ENCODE measurements around the gene TMPRSS3. TPM values are rescaled to one million over a fixed set of nuclear protein-coding genes. Genes with fewer than 3 reads are reported as not detected.

The TMPRSS3 gene
- total and polyA plus RNA-seq, 2 donors, result 0.42 to 1.1 TPM

- Histone ChIP-seq H3K27me3 (ENCODE audit: control insufficient read depth in 2 of 2, insufficient read depth in 1 of 2, low read length in 1 of 2) (no peaks in the 10 kb centered on the region), H3K36me3 (ENCODE audit: control insufficient read depth in 2 of 2, insufficient read depth in 2 of 2, low read length in 1 of 2) (no peaks in the 10 kb centered on the region), H3K4me3 (ENCODE audit: low read length in 2 of 2) (no peak overlapping the region), H3K4me1 (ENCODE audit: control insufficient read depth in 2 of 2, insufficient read depth in 2 of 2, low read length in 2 of 2) (no peaks in the 10 kb centered on the region), H3K27ac (ENCODE audit: low read depth in 1 of 2, low read length in 1 of 2) (no peak overlapping the region), H3K9me3 (ENCODE audit: control insufficient read depth in 2 of 2, insufficient read depth in 1 of 2, low read length in 1 of 2) (no peaks in the 10 kb centered on the region)
- no peak for DNase-seq (ENCODE audit: low read depth in 6 of 9, low spot score in 9 of 9)
- WGBS, result 96% methylated on average over 4 of the region's 4 CpGs
Observed at GRCh38 chr21:42344631-42345030, 51.2 kb downstream of the TMPRSS3 start.

- no peak overlapping the region for H3K4me3 ChIP-seq (ENCODE audit: low read length in 2 of 2)
- WGBS, result 93% methylated on average over 11 of the region's 11 CpGs
- no peaks in the 10 kb centered on the region for H3K4me1 ChIP-seq (ENCODE audit: control insufficient read depth in 2 of 2, insufficient read depth in 2 of 2, low read length in 2 of 2)
- no peaks in the 10 kb centered on the region for H3K9me3 ChIP-seq (ENCODE audit: control insufficient read depth in 2 of 2, insufficient read depth in 1 of 2, low read length in 1 of 2)
- H3K27me3 ChIP-seq (ENCODE audit: control insufficient read depth in 2 of 2, insufficient read depth in 1 of 2, low read length in 1 of 2), result no peaks in the 10 kb centered on the region
- no peaks in the 10 kb centered on the region for H3K36me3 ChIP-seq (ENCODE audit: control insufficient read depth in 2 of 2, insufficient read depth in 2 of 2, low read length in 1 of 2)
- H3K27ac ChIP-seq (ENCODE audit: low read depth in 1 of 2, low read length in 1 of 2), result no peak overlapping the region
- no peak for DNase-seq (ENCODE audit: low read depth in 6 of 9, low spot score in 9 of 9)
Observed at GRCh38 chr21:42343963-42344510, 51.8 kb downstream of the TMPRSS3 start.

GRCh38 chr21:42343556-42343955 lies 52.3 kb downstream of the TMPRSS3 start:
- no peak for DNase-seq (ENCODE audit: low read depth in 6 of 9, low spot score in 9 of 9)
- Histone ChIP-seq H3K4me1 (ENCODE audit: control insufficient read depth in 2 of 2, insufficient read depth in 2 of 2, low read length in 2 of 2) (no peaks in the 10 kb centered on the region), H3K9me3 (ENCODE audit: control insufficient read depth in 2 of 2, insufficient read depth in 1 of 2, low read length in 1 of 2) (no peaks in the 10 kb centered on the region), H3K4me3 (ENCODE audit: low read length in 2 of 2) (no peak overlapping the region), H3K36me3 (ENCODE audit: control insufficient read depth in 2 of 2, insufficient read depth in 2 of 2, low read length in 1 of 2) (no peaks in the 10 kb centered on the region), H3K27ac (ENCODE audit: low read depth in 1 of 2, low read length in 1 of 2) (no peak overlapping the region), H3K27me3 (ENCODE audit: control insufficient read depth in 2 of 2, insufficient read depth in 1 of 2, low read length in 1 of 2) (no peaks in the 10 kb centered on the region)
- whole genome bisulfite sequencing, result 96% methylated on average over 6 of the region's 6 CpGs

GRCh38 chr21:42343101-42343500 lies 52.8 kb downstream of the TMPRSS3 start:
- no peak for DNase-seq (ENCODE audit: low read depth in 6 of 9, low spot score in 9 of 9)
- peaks cover 0 to 4% of the 10 kb centered on the region in 2 donors for H3K4me1 ChIP-seq (ENCODE audit: control insufficient read depth in 2 of 2, insufficient read depth in 2 of 2, low read length in 2 of 2)
- no peaks in the 10 kb centered on the region for H3K9me3 ChIP-seq (ENCODE audit: control insufficient read depth in 2 of 2, insufficient read depth in 1 of 2, low read length in 1 of 2)
- H3K27ac ChIP-seq (ENCODE audit: low read depth in 1 of 2, low read length in 1 of 2), result no peak overlapping the region
- no peaks in the 10 kb centered on the region for H3K27me3 ChIP-seq (ENCODE audit: control insufficient read depth in 2 of 2, insufficient read depth in 1 of 2, low read length in 1 of 2)
- 92% methylated on average over 10 of the region's 10 CpGs for WGBS
- no peaks in the 10 kb centered on the region for H3K36me3 ChIP-seq (ENCODE audit: control insufficient read depth in 2 of 2, insufficient read depth in 2 of 2, low read length in 1 of 2)
- H3K4me3 ChIP-seq (ENCODE audit: low read length in 2 of 2), result no peak overlapping the region

- H3K4me3 ChIP-seq (ENCODE audit: low read length in 2 of 2), result no peak overlapping the region
- peaks cover 0 to 9% of the 10 kb centered on the region in 2 donors for H3K4me1 ChIP-seq (ENCODE audit: control insufficient read depth in 2 of 2, insufficient read depth in 2 of 2, low read length in 2 of 2)
- H3K27ac ChIP-seq (ENCODE audit: low read depth in 1 of 2, low read length in 1 of 2), result no peak overlapping the region
- no peaks in the 10 kb centered on the region for H3K36me3 ChIP-seq (ENCODE audit: control insufficient read depth in 2 of 2, insufficient read depth in 2 of 2, low read length in 1 of 2)
- H3K27me3 ChIP-seq (ENCODE audit: control insufficient read depth in 2 of 2, insufficient read depth in 1 of 2, low read length in 1 of 2), result no peaks in the 10 kb centered on the region
- 97% methylated on average over 15 of the region's 15 CpGs for WGBS
- no peak for DNase-seq (ENCODE audit: low read depth in 6 of 9, low spot score in 9 of 9)
- no peaks in the 10 kb centered on the region for H3K9me3 ChIP-seq (ENCODE audit: control insufficient read depth in 2 of 2, insufficient read depth in 1 of 2, low read length in 1 of 2)
Observed at GRCh38 chr21:42341776-42342542, 53.9 kb downstream of the TMPRSS3 start.

GRCh38 chr21:42340187-42341050 lies 55.4 kb downstream of the TMPRSS3 start:
- WGBS, result 94% methylated on average over 24 of the region's 24 CpGs

GRCh38 chr21:42338729-42339715 lies 56.8 kb downstream of the TMPRSS3 start:
- Histone ChIP-seq H3K4me1 (ENCODE audit: control insufficient read depth in 2 of 2, insufficient read depth in 2 of 2, low read length in 2 of 2) (peaks cover 0 to 14% of the 10 kb centered on the region in 2 donors), H3K4me3 (ENCODE audit: low read length in 2 of 2) (no peak overlapping the region), H3K36me3 (ENCODE audit: control insufficient read depth in 2 of 2, insufficient read depth in 2 of 2, low read length in 1 of 2) (no peaks in the 10 kb centered on the region), H3K9me3 (ENCODE audit: control insufficient read depth in 2 of 2, insufficient read depth in 1 of 2, low read length in 1 of 2) (no peaks in the 10 kb centered on the region), H3K27ac (ENCODE audit: low read depth in 1 of 2, low read length in 1 of 2) (no peak overlapping the region), H3K27me3 (ENCODE audit: control insufficient read depth in 2 of 2, insufficient read depth in 1 of 2, low read length in 1 of 2) (no peaks in the 10 kb centered on the region)
- WGBS, result 98% methylated on average over 17 of the region's 17 CpGs
- DNase-seq (ENCODE audit: low read depth in 6 of 9, low spot score in 9 of 9), result no peak

More at GRCh38 chr21:42340187-42341050, 55.4 kb downstream of the TMPRSS3 start:
- DNase-seq (ENCODE audit: low read depth in 6 of 9, low spot score in 9 of 9), result no peak
- Histone ChIP-seq H3K27ac (ENCODE audit: low read depth in 1 of 2, low read length in 1 of 2) (no peak overlapping the region), H3K36me3 (ENCODE audit: control insufficient read depth in 2 of 2, insufficient read depth in 2 of 2, low read length in 1 of 2) (no peaks in the 10 kb centered on the region), H3K27me3 (ENCODE audit: control insufficient read depth in 2 of 2, insufficient read depth in 1 of 2, low read length in 1 of 2) (no peaks in the 10 kb centered on the region), H3K9me3 (ENCODE audit: control insufficient read depth in 2 of 2, insufficient read depth in 1 of 2, low read length in 1 of 2) (no peaks in the 10 kb centered on the region), H3K4me3 (ENCODE audit: low read length in 2 of 2) (no peak overlapping the region), H3K4me1 (ENCODE audit: control insufficient read depth in 2 of 2, insufficient read depth in 2 of 2, low read length in 2 of 2) (peaks cover 0 to 14% of the 10 kb centered on the region in 2 donors)

- H3K27ac ChIP-seq (ENCODE audit: low read depth in 1 of 2, low read length in 1 of 2), result no peak overlapping the region
- H3K4me1 ChIP-seq (ENCODE audit: control insufficient read depth in 2 of 2, insufficient read depth in 2 of 2, low read length in 2 of 2), result peaks cover 0 to 14% of the 10 kb centered on the region in 2 donors
- H3K9me3 ChIP-seq (ENCODE audit: control insufficient read depth in 2 of 2, insufficient read depth in 1 of 2, low read length in 1 of 2), result no peaks in the 10 kb centered on the region
- H3K4me3 ChIP-seq (ENCODE audit: low read length in 2 of 2), result no peak overlapping the region
- WGBS, result 64% methylated on average over 23 of the region's 23 CpGs
- DNase-seq (ENCODE audit: low read depth in 6 of 9, low spot score in 9 of 9), result peak; percentile 55 to 87 (median 63)
- no peaks in the 10 kb centered on the region for H3K27me3 ChIP-seq (ENCODE audit: control insufficient read depth in 2 of 2, insufficient read depth in 1 of 2, low read length in 1 of 2)
- H3K36me3 ChIP-seq (ENCODE audit: control insufficient read depth in 2 of 2, insufficient read depth in 2 of 2, low read length in 1 of 2), result no peaks in the 10 kb centered on the region
Observed at GRCh38 chr21:42337830-42338728, 57.8 kb downstream of the TMPRSS3 start.
